Trophoblast cell (in vitro differentiated cells and primary cell): Measurements from ENCODE around the gene KCNG1.
A peak's percentile ranks its signal among the peaks of the same experiment; 100 is the strongest.

Source experiments
- DNase-seq, 2 donors: peaks; one replicate each; pipeline ENCODE4 v3.0.0-alpha.2; 2016
- H2AFZ ChIP-seq: 2 replicates; pipeline ENCODE4 v1.6.1; 2013; ENCODE audit warnings: low read length, moderate library complexity, mild to moderate bottlenecking; ENCODE audit not compliant: insufficient read depth, poor library complexity
- H2AK5ac ChIP-seq: 2 replicates; pipeline ENCODE4 v1.6.1; 2013; ENCODE audit warnings: mild to moderate bottlenecking, low read length
- H2BK120ac ChIP-seq: 2 replicates; pipeline ENCODE4 v1.6.1; 2013; ENCODE audit warnings: low read length, mild to moderate bottlenecking, moderate library complexity; ENCODE audit not compliant: insufficient read depth, poor library complexity
- H2BK12ac ChIP-seq: 2 replicates; pipeline ENCODE4 v1.6.1; 2013; ENCODE audit warnings: mild to moderate bottlenecking, low read length, moderate library complexity
- H2BK5ac ChIP-seq: 2 replicates; pipeline ENCODE4 v1.6.1; 2013; ENCODE audit warnings: low read length, low read depth, moderate library complexity, mild to moderate bottlenecking; ENCODE audit not compliant: poor library complexity
- H3K14ac ChIP-seq: 2 replicates; pipeline ENCODE4 v1.6.1; 2013; ENCODE audit warnings: mild to moderate bottlenecking, low read length
- H3K18ac ChIP-seq: 2 replicates; pipeline ENCODE4 v1.6.1; 2013; ENCODE audit warnings: mild to moderate bottlenecking, low read length
- H3K23ac ChIP-seq: 2 replicates; pipeline ENCODE4 v1.6.1; 2013; ENCODE audit warnings: low read length
- H3K27ac ChIP-seq: 2 replicates; pipeline ENCODE4 v1.5.1; 2013; ENCODE audit warnings: low read depth, mild to moderate bottlenecking, inconsistent platforms, low read length, moderate library complexity
- H3K27me3 ChIP-seq: 2 replicates; pipeline ENCODE4 v1.6.1; 2013; ENCODE audit warnings: inconsistent platforms, mild to moderate bottlenecking, low read length, moderate library complexity; ENCODE audit not compliant: insufficient read depth
- H3K36me3 ChIP-seq, 2 experiments: 1 replicate in 1 of 2; 2 replicates in 1 of 2; pipeline ENCODE4 v1.6.1; 2013; ENCODE audit warnings: low read length in 2 of 2, mild to moderate bottlenecking in 2 of 2, moderate library complexity in 1 of 2; ENCODE audit not compliant: insufficient read depth in 2 of 2, control insufficient read depth in 1 of 2
- H3K4ac ChIP-seq: 2 replicates; pipeline ENCODE4 v1.6.1; 2013; ENCODE audit warnings: low read depth, mild to moderate bottlenecking, low read length, moderate library complexity
- H3K4me1 ChIP-seq, 2 experiments: 1 replicate in 1 of 2; 2 replicates in 1 of 2; pipeline ENCODE4 v1.6.1; 2013; ENCODE audit warnings: low read length in 2 of 2, mild to moderate bottlenecking in 2 of 2, moderate library complexity in 1 of 2; ENCODE audit not compliant: insufficient read depth in 2 of 2, control insufficient read depth in 1 of 2
- H3K4me2 ChIP-seq: 2 replicates; pipeline ENCODE4 v1.6.1; 2013; ENCODE audit warnings: inconsistent platforms, mild to moderate bottlenecking, low read length, moderate library complexity
- H3K4me3 ChIP-seq: 2 replicates; pipeline ENCODE4 v1.5.1; 2013; ENCODE audit warnings: mild to moderate bottlenecking, low read depth, low read length, inconsistent platforms
- H3K79me1 ChIP-seq: one replicate; pipeline ENCODE4 v1.6.1; 2013; ENCODE audit warnings: low read length
- H3K79me2 ChIP-seq: 2 replicates; pipeline ENCODE4 v1.6.1; 2013; ENCODE audit warnings: low read length, mild to moderate bottlenecking; ENCODE audit not compliant: control insufficient read depth, insufficient read depth, poor library complexity
- H3K9ac ChIP-seq: 2 replicates; pipeline ENCODE4 v1.6.1; 2013; ENCODE audit warnings: mild to moderate bottlenecking, low read length
- H3K9me3 ChIP-seq: 2 replicates; pipeline ENCODE4 v1.6.1; 2013; ENCODE audit warnings: low read depth, mild to moderate bottlenecking, control low read depth, inconsistent platforms, low read length; ENCODE audit not compliant: insufficient read depth
- H4K12ac ChIP-seq: 2 replicates; pipeline ENCODE4 v1.6.1; 2013; ENCODE audit warnings: low read depth, mild to moderate bottlenecking, low read length, moderate library complexity
- H4K8ac ChIP-seq: 2 replicates; pipeline ENCODE4 v1.6.1; 2013; ENCODE audit warnings: low read depth, mild to moderate bottlenecking, low read length, moderate library complexity
- H4K91ac ChIP-seq: one replicate; pipeline ENCODE4 v1.6.1; 2013; ENCODE audit warnings: low read depth, mild to moderate bottlenecking, low read length, moderate library complexity
- WGBS: extraction: QIAGEN DNeasy Blood & Tissue Kit; methylation state at CpG from one replicate; pipeline ENCODE4 v1.1.7; 2013; ENCODE audit warnings: missing lambda C conversion rate; ENCODE audit not compliant: insufficient read length, insufficient coverage; ENCODE audit errors: extremely low coverage; 5-methylcytosine and 5-hydroxymethylcytosine counted together

Gene KCNG1

DNA sequence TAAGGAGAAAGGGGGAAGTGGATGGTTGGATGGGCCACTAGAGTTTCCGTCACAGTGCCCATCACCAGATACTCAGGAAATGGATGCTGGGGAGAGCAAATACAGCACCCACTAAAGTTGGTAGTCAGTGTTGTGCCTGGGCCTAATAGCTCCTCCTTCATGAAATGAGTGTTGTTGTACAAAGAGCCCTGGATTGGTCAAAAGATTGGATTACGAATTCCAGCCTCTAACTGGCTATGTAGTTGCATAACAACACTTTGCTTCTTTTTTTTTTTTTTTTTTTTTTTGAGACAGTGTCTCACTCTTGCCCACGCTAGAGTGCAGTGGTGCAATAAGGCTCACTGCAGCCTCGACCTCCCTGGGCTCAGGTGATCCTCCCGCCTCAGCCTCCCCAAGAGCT lies 27.4 kb downstream of the KCNG1 start:
- Histone ChIP-seq H3K9ac (no peak overlapping the region), H3K27ac (no peak overlapping the region), H3K4me3 (no peak overlapping the region), H3K4ac (no peak overlapping the region), H4K91ac (no peak overlapping the region), H4K12ac (no peak overlapping the region), H3K36me3 (no peaks in the 10 kb centered on the region), H2AFZ (no peak overlapping the region), H3K18ac (no peak overlapping the region), H2AK5ac (no peak overlapping the region), H3K23ac (no peak overlapping the region), H3K27me3 (no peaks in the 10 kb centered on the region), H3K9me3 (no peaks in the 10 kb centered on the region), H3K79me1 (peaks cover 3% of the 10 kb centered on the region), H4K8ac (no peak overlapping the region), H3K14ac (no peak overlapping the region), H2BK120ac (no peak overlapping the region), H2BK5ac (no peak overlapping the region), H2BK12ac (no peak overlapping the region), H3K4me1 (peaks cover 12 to 18% of the 10 kb centered on the region in 2 experiments), H3K79me2 (no peaks in the 10 kb centered on the region), H3K4me2 (no peak overlapping the region)
- no peak for DNase-seq
- no CpG with 5 or more reads among the region's 5 CpGs for WGBS

- Histone ChIP-seq H3K27ac (no peak overlapping the region), H3K4ac (no peak overlapping the region), H2BK120ac (no peak overlapping the region), H4K91ac (no peak overlapping the region), H3K9me3 (no peaks in the 10 kb centered on the region), H3K4me3 (no peak overlapping the region), H2AFZ (no peak overlapping the region), H2AK5ac (no peak overlapping the region), H3K79me1 (peaks cover 2% of the 10 kb centered on the region), H4K8ac (no peak overlapping the region), H3K27me3 (no peaks in the 10 kb centered on the region), H3K9ac (no peak overlapping the region), H3K36me3 (no peaks in the 10 kb centered on the region), H3K4me1 (peaks cover 12 to 18% of the 10 kb centered on the region in 2 experiments), H3K23ac (no peak overlapping the region), H3K4me2 (no peak overlapping the region), H2BK5ac (no peak overlapping the region), H4K12ac (no peak overlapping the region), H3K18ac (no peak overlapping the region), H3K14ac (no peak overlapping the region), H3K79me2 (no peaks in the 10 kb centered on the region), H2BK12ac (no peak overlapping the region)
- no CpG with 5 or more reads among the region's 9 CpGs for WGBS
- no peak for DNase-seq
Observed at GRCh38 chr20:50993876-50994275, 29.0 kb downstream of the KCNG1 start.

DNA sequence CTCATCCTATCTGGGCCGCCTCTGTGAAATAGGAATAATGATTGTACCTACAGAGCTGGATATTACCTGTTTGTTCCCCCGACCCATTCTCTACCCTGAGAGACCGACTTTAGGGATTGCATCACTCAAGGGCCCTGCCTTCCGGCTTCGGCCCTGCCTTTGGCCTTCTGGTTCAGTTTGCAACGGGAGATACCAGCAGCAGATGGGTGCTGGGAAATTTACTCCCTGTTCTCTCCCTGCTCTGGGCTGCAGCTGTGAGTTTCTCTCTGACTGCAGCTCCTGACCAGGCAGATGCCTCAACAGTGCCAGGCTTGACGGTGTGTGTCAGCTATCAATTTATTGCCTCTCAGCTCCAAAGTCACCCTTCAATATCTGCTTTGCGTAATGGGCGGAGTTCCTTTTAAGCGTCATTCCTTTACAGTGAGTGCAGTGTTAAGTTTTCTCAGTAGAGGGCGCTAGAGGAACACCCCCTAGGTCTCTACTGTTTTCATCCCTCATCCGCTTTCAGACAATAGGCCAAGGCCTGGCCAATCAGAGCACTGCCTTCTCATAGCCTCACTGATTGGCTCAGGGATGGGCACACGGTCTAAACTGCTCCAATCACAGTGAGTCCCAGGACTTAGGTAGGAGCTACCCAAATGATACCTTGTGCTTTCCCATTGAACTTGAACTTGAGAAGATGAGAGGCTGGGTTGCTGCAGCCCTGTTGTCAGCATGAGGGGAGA lies 30.0 kb downstream of the KCNG1 start:
- Histone ChIP-seq H3K36me3 (no peaks in the 10 kb centered on the region), H2AFZ (peak overlapping the region; percentile 47), H3K79me2 (no peaks in the 10 kb centered on the region), H2AK5ac (no peak overlapping the region), H3K4me3 (no peak overlapping the region), H4K91ac (no peak overlapping the region), H3K9me3 (no peaks in the 10 kb centered on the region), H3K4me1 (peaks cover 12 to 16% of the 10 kb centered on the region in 2 experiments), H3K79me1 (no peaks in the 10 kb centered on the region), H2BK5ac (no peak overlapping the region), H3K27ac (peak overlapping the region; percentile 24), H4K8ac (peak overlapping the region; percentile 3), H3K14ac (no peak overlapping the region), H2BK12ac (no peak overlapping the region), H3K9ac (no peak overlapping the region), H3K4ac (no peak overlapping the region), H3K27me3 (no peaks in the 10 kb centered on the region), H3K4me2 (peak overlapping the region; percentile 29), H2BK120ac (no peak overlapping the region), H3K23ac (no peak overlapping the region), H4K12ac (no peak overlapping the region), H3K18ac (no peak overlapping the region)
- WGBS, result no CpG with 5 or more reads among the region's 13 CpGs
- peak; percentile 62 to 84 for DNase-seq

GRCh38 chr20:50992336-50992732 lies 30.6 kb downstream of the KCNG1 start:
- Histone ChIP-seq H3K27me3 (no peaks in the 10 kb centered on the region), H3K36me3 (no peaks in the 10 kb centered on the region), H3K4me3 (no peak overlapping the region), H2AFZ (peak overlapping the region; percentile 47), H3K18ac (no peak overlapping the region), H4K8ac (no peak overlapping the region), H2BK120ac (no peak overlapping the region), H3K9me3 (no peaks in the 10 kb centered on the region), H3K4me1 (peaks cover 12 to 16% of the 10 kb centered on the region in 2 experiments), H3K4ac (no peak overlapping the region), H3K79me2 (no peaks in the 10 kb centered on the region), H3K79me1 (no peaks in the 10 kb centered on the region), H3K27ac (peak overlapping the region; percentile 24), H2BK5ac (no peak overlapping the region), H3K9ac (no peak overlapping the region), H4K91ac (no peak overlapping the region), H2AK5ac (no peak overlapping the region), H3K4me2 (no peak overlapping the region), H4K12ac (no peak overlapping the region), H2BK12ac (no peak overlapping the region), H3K23ac (no peak overlapping the region), H3K14ac (no peak overlapping the region)
- peak; percentile 68 to 78 for DNase-seq
- WGBS, result no CpG with 5 or more reads among the region's 4 CpGs
